ENCODE results near the gene ADD2.

DNA sequence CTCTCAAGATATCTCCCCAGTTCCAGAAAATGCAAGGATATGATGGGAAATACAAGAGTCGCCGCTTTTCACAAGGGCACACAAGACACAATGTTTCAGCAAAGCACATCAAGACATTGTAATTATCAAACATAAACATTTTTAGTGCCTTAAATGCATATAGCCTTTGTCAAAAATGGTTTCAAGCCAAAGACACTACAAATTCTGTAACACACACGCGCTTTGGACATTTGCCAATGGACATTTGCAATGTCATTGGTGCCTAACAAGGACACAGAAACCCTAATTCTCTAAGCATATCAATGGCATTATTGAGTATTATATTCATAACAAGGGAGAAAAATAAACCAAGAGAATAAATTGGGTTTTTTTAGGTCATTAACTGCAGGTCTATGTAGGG, 16.1 kb downstream of the ADD2 start:
- TF ChIP-seq, protein P1, sequence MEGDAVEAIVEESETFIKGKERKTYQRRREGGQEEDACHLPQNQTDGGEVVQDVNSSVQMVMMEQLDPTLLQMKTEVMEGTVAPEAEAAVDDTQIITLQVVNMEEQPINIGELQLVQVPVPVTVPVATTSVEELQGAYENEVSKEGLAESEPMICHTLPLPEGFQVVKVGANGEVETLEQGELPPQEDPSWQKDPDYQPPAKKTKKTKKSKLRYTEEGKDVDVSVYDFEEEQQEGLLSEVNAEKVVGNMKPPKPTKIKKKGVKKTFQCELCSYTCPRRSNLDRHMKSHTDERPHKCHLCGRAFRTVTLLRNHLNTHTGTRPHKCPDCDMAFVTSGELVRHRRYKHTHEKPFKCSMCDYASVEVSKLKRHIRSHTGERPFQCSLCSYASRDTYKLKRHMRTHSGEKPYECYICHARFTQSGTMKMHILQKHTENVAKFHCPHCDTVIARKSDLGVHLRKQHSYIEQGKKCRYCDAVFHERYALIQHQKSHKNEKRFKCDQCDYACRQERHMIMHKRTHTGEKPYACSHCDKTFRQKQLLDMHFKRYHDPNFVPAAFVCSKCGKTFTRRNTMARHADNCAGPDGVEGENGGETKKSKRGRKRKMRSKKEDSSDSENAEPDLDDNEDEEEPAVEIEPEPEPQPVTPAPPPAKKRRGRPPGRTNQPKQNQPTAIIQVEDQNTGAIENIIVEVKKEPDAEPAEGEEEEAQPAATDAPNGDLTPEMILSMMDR (IDR thresholded peaks at IDR 0.05) = no peak
- TF ChIP-seq POLR2A (IDR thresholded peaks at IDR 0.05) = no peak

All from thyroid gland (tissue), 4 donors.